B cell (primary cell): ENCODE measurements around the gene IPO5. TPM values are rescaled to one million over a fixed set of nuclear protein-coding genes. Genes with fewer than 3 reads are reported as not detected.

Source experiments
- ATAC-seq: fragments of 200-7000 bp; cut with Tn5 transposase; one replicate; pipeline ENCODE4 v1.10.0; 2021; ENCODE audit warnings: low read depth, mild to moderate bottlenecking, moderate number of reproducible peaks, moderate library complexity
- CTCF ChIA-PET: fragments of 350-600 bp; sonication (Branson Sonifier 250); formaldehyde crosslinking; loops from one replicate; lab custom pipeline; 2021; ENCODE audit warnings: antibody characterized with exemption, inconsistent platforms; lab: Charles Lee
- POLR2A ChIA-PET: fragments of 350-600 bp; sonication (Branson Sonifier 250); formaldehyde crosslinking; loops from one replicate; lab custom pipeline; 2021; ENCODE audit warnings: antibody characterized with exemption; lab: Charles Lee
- DNase-seq: peaks from one replicate; pipeline ENCODE4 v3.0.0; 2013
- H2AFZ ChIP-seq: 2 replicates; pipeline ENCODE4 v1.6.1; 2012; ENCODE audit warnings: mild to moderate bottlenecking, low read depth, low read length; ENCODE audit not compliant: insufficient read depth, poor library complexity, severe bottlenecking
- H3K27ac ChIP-seq, 2 donors: 1 replicate in 1 of 2; 2 replicates in 1 of 2; pipeline ENCODE4 v1.5.1; 2012 to 2013; ENCODE audit warnings: low read length in 2 of 2, mild to moderate bottlenecking in 2 of 2, moderate library complexity in 1 of 2
- H3K27me3 ChIP-seq, 4 experiments: fragments of 200-600 bp in 1 of 4; sonication (generic) in 1 of 4; replicated peaks in 1 of 4; 1 replicate in 2 of 4; 2 replicates in 2 of 4; pipeline versions ENCODE4 v1.6.1 to v1.7.0; 2013 to 2016; ENCODE audit warnings: low read length in 3 of 4, mild to moderate bottlenecking in 2 of 4, mixed read lengths in 1 of 4, moderate library complexity in 1 of 4; ENCODE audit not compliant: insufficient read depth in 4 of 4, control insufficient read depth in 3 of 4; ENCODE audit errors: control extremely low read depth in 1 of 4
- H3K36me3 ChIP-seq, 2 experiments: replicated peaks in 1 of 2; 1 replicate in 1 of 2; 2 replicates in 1 of 2; pipeline versions ENCODE4 v1.6.1 to v1.7.1; 2013; ENCODE audit warnings: low read length in 1 of 2; ENCODE audit not compliant: insufficient read depth in 2 of 2, control insufficient read depth in 1 of 2; ENCODE audit errors: control extremely low read depth in 1 of 2, extremely low read depth in 1 of 2
- H3K4me1 ChIP-seq, 2 donors: fragments of 200-600 bp in 1 of 2; sonication (generic) in 1 of 2; 1 replicate in 1 of 2; 2 replicates in 1 of 2; pipeline versions ENCODE4 v1.5.1 to v1.6.1; 2013 to 2017; ENCODE audit warnings: low read length in 2 of 2; ENCODE audit not compliant: control insufficient read depth in 2 of 2, insufficient read depth in 2 of 2
- H3K4me2 ChIP-seq: replicated peaks from 2 replicates; pipeline ENCODE3; 2012; ENCODE audit warnings: mild to moderate bottlenecking, low read depth, low read length; ENCODE audit not compliant: poor library complexity, severe bottlenecking
- H3K4me3 ChIP-seq, 5 experiments: fragments of 200-600 bp in 1 of 5; sonication (generic) in 1 of 5; 1 replicate in 3 of 5; 2 replicates in 2 of 5; pipeline versions ENCODE4 v1.5.1 to v1.7.0; 2011 to 2016; ENCODE audit warnings: low read length in 4 of 5, mild to moderate bottlenecking in 4 of 5, low read depth in 2 of 5, control low read depth in 1 of 5, moderate library complexity in 1 of 5; ENCODE audit not compliant: insufficient read depth in 1 of 5; ENCODE audit errors: control extremely low read depth in 1 of 5, extremely low read depth in 1 of 5
- H3K79me2 ChIP-seq: fragments of 200-600 bp; sonication (generic); one replicate; pipeline ENCODE4 v1.6.0; 2016; ENCODE audit warnings: low read length; ENCODE audit not compliant: control insufficient read depth, insufficient read depth
- H3K9ac ChIP-seq: fragments of 200-600 bp; sonication (generic); 2 replicates; pipeline ENCODE4 v1.6.1; 2017; ENCODE audit warnings: mild to moderate bottlenecking, low read length, moderate library complexity
- H3K9me3 ChIP-seq, 3 donors: one replicate each; pipeline versions ENCODE4 v1.6.1 to v1.7.1; 2013; ENCODE audit warnings: low read length in 2 of 3; ENCODE audit not compliant: control insufficient read depth in 2 of 3, insufficient read depth in 1 of 3; ENCODE audit errors: control extremely low read depth in 1 of 3
- H4K20me1 ChIP-seq: 2 replicates; pipeline ENCODE4 v1.6.0; 2012; ENCODE audit warnings: mild to moderate bottlenecking, low read length; ENCODE audit not compliant: insufficient read depth, control insufficient read depth, poor library complexity, severe bottlenecking
- H3K27ac Mint-ChIP-seq: one replicate; pipeline ENCODE4 v1.8.0; 2021; ENCODE audit warnings: mixed read lengths
- H3K27me3 Mint-ChIP-seq: one replicate; pipeline ENCODE4 v1.8.0; 2021; ENCODE audit warnings: mixed read lengths
- H3K4me1 Mint-ChIP-seq: one replicate; pipeline ENCODE4 v1.8.0; 2021; ENCODE audit warnings: mixed read lengths
- H3K4me3 Mint-ChIP-seq: one replicate; pipeline ENCODE4 v1.8.0; 2021; ENCODE audit warnings: mixed read lengths
- H3K9me3 Mint-ChIP-seq: one replicate; pipeline ENCODE4 v1.8.0; 2022; ENCODE audit warnings: mixed read lengths; ENCODE audit not compliant: insufficient read depth
- EZH2 ChIP-seq: IDR thresholded peaks from 2 replicates; pipeline ENCODE4 v1.6.1; 2012; ENCODE audit warnings: borderline replicate concordance, low read depth, mild to moderate bottlenecking, moderate library complexity, low read length; ENCODE audit not compliant: insufficient read depth, poor library complexity, severe bottlenecking
- WGBS: methylation state at CpG from one replicate; pipeline ENCODE4 v1.1.5; 2013; ENCODE audit warnings: missing lambda C conversion rate; ENCODE audit not compliant: insufficient coverage; 5-methylcytosine and 5-hydroxymethylcytosine counted together
- intact Hi-C: fragments of 100-400 bp; cut with micrococcal nuclease; formaldehyde crosslinking; loops from one replicate; pipeline ENCODE4 v1.10.0; 2022
- polyA plus RNA-seq: library from polyadenylated mRNA; depleted of rRNA; stranded (reverse); fragments of >200 nt; gene quantifications from 2 replicates; pipeline ENCODE4 v1.2.3, GENCODE V29; 2012
- total RNA-seq, 2 donors: library from RNA; stranded (reverse); fragments of 120-200 nt in 1 of 2; gene quantifications; 1 replicate in 1 of 2; 2 replicates in 1 of 2; pipeline versions ENCODE4 v1.2.3 to v1.2.4, GENCODE V29; 2013 to 2022
- TF ChIP-seq, protein P1 (sequence below): fragments of 200-600 bp; IDR thresholded peaks from one replicate; pipeline ENCODE4 v1.8.0; 2022; ENCODE audit warnings: antibody characterized with exemption, mild to moderate bottlenecking

IPO5 gene
- total and polyA plus RNA-seq, 2 donors (not counting 1 experiment from before 2014, with no cell fraction given): 25.9 to 76.4 TPM

DNA sequence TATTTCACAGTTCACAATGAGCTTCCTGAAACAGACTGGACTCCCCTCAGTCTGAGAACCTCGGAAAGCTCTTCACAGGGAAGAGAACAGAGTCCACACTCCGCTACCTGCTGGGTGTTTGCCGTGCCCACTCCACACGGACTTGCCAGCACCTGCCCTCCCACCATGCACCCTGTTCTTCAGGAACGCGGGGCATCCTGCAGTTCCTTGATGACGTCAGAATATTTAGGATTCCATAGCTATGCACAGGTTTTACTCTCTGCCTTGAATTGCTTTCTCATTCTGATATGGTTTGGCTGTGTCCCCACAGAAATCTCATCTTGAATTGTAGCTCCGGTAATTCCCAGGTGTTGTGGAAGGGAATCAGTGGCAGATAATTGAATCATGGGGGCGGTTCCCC is 115.0 kb downstream of the IPO5 start:
- no peaks in the 10 kb centered on the region for H3K4me1 ChIP-seq
- no peaks in the 10 kb centered on the region for H3K79me2 ChIP-seq
- Mint-ChIP-seq H3K9me3 (no peaks in the 10 kb centered on the region), H3K27me3 (peaks cover 10% of the 10 kb centered on the region), H3K27ac (no peak overlapping the region), H3K4me1 (no peaks in the 10 kb centered on the region), H3K4me3 (no peak overlapping the region)
- H3K4me2 ChIP-seq: no peak overlapping the region
- H3K36me3 ChIP-seq: no peaks in the 10 kb centered on the region
- ATAC-seq (no peak), DNase-seq (no peak)
- no peak for TF ChIP-seq EZH2
- TF ChIP-seq, protein P1, sequence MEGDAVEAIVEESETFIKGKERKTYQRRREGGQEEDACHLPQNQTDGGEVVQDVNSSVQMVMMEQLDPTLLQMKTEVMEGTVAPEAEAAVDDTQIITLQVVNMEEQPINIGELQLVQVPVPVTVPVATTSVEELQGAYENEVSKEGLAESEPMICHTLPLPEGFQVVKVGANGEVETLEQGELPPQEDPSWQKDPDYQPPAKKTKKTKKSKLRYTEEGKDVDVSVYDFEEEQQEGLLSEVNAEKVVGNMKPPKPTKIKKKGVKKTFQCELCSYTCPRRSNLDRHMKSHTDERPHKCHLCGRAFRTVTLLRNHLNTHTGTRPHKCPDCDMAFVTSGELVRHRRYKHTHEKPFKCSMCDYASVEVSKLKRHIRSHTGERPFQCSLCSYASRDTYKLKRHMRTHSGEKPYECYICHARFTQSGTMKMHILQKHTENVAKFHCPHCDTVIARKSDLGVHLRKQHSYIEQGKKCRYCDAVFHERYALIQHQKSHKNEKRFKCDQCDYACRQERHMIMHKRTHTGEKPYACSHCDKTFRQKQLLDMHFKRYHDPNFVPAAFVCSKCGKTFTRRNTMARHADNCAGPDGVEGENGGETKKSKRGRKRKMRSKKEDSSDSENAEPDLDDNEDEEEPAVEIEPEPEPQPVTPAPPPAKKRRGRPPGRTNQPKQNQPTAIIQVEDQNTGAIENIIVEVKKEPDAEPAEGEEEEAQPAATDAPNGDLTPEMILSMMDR: no peak
- H3K4me3 ChIP-seq: no peak overlapping the region
- no peak overlapping the region for H3K9ac ChIP-seq
- H3K9me3 ChIP-seq: no peaks in the 10 kb centered on the region
- intact Hi-C loops: no loop called here
- no peak overlapping the region for H3K27ac ChIP-seq
- no peaks in the 10 kb centered on the region for H4K20me1 ChIP-seq
- H3K27me3 ChIP-seq: peaks cover 0 to 5% (median 0%) of the 10 kb centered on the region in 4 experiments
- POLR2A ChIA-PET: no interaction called here
- H2AFZ ChIP-seq: no peak overlapping the region
- 96% methylated on average over 7 of the region's 9 CpGs for WGBS
- CTCF ChIA-PET: no interaction called here

DNA sequence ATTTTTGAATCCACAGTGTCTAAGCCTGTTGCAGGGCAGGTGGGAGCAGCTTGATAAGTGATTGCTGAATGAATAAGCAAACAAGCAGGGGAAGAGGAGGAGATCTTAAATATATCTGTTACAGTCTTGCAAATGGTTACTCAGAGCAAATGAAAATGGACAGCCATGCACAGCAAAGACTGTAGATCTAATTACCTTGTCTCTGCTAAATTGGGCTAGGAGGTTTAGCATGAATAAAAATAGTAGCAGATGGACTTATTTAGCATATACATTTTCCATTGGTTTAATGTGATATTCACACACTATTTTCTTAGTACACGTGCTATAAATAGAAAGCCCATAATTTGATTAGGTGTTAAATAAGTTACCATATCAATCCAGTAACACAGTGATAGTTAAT is 116.5 kb downstream of the IPO5 start:
- ChIA-PET CTCF (no interaction called here), POLR2A (no interaction called here)
- Histone ChIP-seq H3K9ac (no peak overlapping the region), H3K79me2 (no peaks in the 10 kb centered on the region), H3K9me3 (no peaks in the 10 kb centered on the region), H3K27ac (no peak overlapping the region), H3K4me3 (no peak overlapping the region), H3K4me2 (no peak overlapping the region), H3K27me3 (peaks cover 0 to 5% (median 0%) of the 10 kb centered on the region in 4 experiments), H3K36me3 (no peaks in the 10 kb centered on the region), H3K4me1 (no peaks in the 10 kb centered on the region), H4K20me1 (no peaks in the 10 kb centered on the region), H2AFZ (no peak overlapping the region)
- TF ChIP-seq EZH2: no peak
- Mint-ChIP-seq H3K27ac (no peak overlapping the region), H3K4me1 (no peaks in the 10 kb centered on the region), H3K4me3 (no peak overlapping the region), H3K27me3 (peaks cover 13% of the 10 kb centered on the region), H3K9me3 (no peaks in the 10 kb centered on the region)
- no peak for ATAC-seq
- WGBS: no CpG with 5 or more reads among the region's 1 CpG
- intact Hi-C loops: no loop called here
- DNase-seq: no peak
